Stimulated activated effector memory CD8-positive, alpha-beta T cell treated with anti-CD3 and anti-CD28 coated beads, Interleukin-12 subunit alpha, Interleukin-12 subunit beta, amount 100 ng/mL, for 72 hours (primary cell): ENCODE results near the gene MAS1L.

Experiments used
- ATAC-seq: fragments of 150-1000 bp; cut with Tn5 transposase; 2 replicates; pipeline ENCODE4 v1.10.0; 2021
- DNase-seq, 2 donors: peaks; one replicate each; pipeline ENCODE4 v3.0.0; 2021 to 2022; ENCODE audit warnings: low spot score in 2 of 2
- H3K27ac Mint-ChIP-seq: one replicate; pipeline ENCODE4 v1.8.0; 2022; ENCODE audit warnings: mild to moderate bottlenecking, mixed read lengths
- H3K36me3 Mint-ChIP-seq: one replicate; pipeline ENCODE4 v1.8.0; 2022; ENCODE audit warnings: mild to moderate bottlenecking, mixed read lengths
- H3K4me1 Mint-ChIP-seq: one replicate; pipeline ENCODE4 v1.8.0; 2022; ENCODE audit warnings: mixed read lengths
- H3K4me3 Mint-ChIP-seq: one replicate; pipeline ENCODE4 v1.8.0; 2022; ENCODE audit warnings: mild to moderate bottlenecking, mixed read lengths
- H3K9me3 Mint-ChIP-seq: one replicate; pipeline ENCODE4 v1.8.0; 2022; ENCODE audit warnings: mixed read lengths

MAS1L gene, protein sequence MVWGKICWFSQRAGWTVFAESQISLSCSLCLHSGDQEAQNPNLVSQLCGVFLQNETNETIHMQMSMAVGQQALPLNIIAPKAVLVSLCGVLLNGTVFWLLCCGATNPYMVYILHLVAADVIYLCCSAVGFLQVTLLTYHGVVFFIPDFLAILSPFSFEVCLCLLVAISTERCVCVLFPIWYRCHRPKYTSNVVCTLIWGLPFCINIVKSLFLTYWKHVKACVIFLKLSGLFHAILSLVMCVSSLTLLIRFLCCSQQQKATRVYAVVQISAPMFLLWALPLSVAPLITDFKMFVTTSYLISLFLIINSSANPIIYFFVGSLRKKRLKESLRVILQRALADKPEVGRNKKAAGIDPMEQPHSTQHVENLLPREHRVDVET

DNA sequence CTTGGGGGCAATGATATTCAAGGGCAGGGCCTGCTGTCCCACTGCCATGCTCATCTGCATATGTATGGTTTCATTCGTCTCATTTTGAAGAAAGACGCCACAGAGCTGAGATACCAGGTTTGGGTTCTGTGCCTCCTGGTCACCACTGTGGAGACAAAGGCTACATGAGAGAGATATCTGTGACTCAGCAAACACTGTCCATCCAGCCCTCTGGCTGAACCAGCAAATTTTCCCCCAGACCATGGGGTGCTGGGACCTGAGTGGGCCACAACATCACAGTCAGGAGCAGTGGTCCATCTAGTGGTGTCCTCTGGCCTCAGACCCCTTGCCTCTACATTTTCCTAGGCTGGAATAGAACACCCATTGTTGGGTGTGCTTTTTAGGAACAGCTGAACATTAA, at the start of gene MAS1L:
TSS of gene MAS1L (minus strand) at position 297 of the 400 bp plus-strand sequence. CDS start at position 243, 54 bp downstream.
- Mint-ChIP-seq H3K36me3 (no peaks in the 10 kb centered on the region), H3K4me1 (no peaks in the 10 kb centered on the region), H3K27ac (no peak within 1 kb of the TSS), H3K4me3 (no peak within 1 kb of the TSS), H3K9me3 (no peaks in the 10 kb centered on the region)
- ATAC-seq (no peak), DNase-seq (no peak)

DNA sequence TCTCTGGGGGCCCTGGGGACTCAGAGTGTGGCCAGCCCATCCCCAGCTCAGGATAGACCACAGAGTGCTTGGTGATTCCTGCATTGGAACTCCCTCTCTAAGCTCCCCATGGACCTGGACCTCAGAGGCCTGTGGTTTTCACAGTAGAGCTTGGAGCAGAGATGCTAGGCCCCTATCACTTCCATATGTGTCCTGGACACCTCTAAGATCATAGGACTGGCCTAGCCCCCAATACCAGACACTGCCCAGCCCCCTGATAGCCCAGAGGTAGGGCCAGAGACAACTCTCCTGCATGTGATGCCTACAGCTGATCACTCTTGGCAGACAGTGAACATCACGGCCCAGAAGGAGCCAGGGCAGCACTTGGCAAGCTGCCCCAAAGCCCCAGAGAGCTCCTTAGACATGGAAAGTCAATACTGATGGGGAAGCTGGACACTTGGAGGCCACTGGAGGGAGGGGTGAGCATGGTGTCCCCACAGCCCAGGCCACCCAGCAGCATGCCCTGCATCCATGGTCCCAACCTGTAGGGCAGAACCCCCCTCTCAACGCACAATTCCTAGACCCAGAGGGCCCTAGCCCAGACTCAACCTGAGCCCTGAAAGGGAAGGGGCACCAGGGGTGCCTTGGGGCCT, 44.7 kb upstream of the MAS1L start:
- no peak overlapping the region for H3K27ac Mint-ChIP-seq
- no peaks in the 10 kb centered on the region for H3K9me3 Mint-ChIP-seq
- no peaks in the 10 kb centered on the region for H3K36me3 Mint-ChIP-seq
- H3K4me1 Mint-ChIP-seq = no peaks in the 10 kb centered on the region
- ATAC-seq (no peak), DNase-seq (peak in 1 of 2 donors; percentile 41)
- H3K4me3 Mint-ChIP-seq = no peak overlapping the region

DNA sequence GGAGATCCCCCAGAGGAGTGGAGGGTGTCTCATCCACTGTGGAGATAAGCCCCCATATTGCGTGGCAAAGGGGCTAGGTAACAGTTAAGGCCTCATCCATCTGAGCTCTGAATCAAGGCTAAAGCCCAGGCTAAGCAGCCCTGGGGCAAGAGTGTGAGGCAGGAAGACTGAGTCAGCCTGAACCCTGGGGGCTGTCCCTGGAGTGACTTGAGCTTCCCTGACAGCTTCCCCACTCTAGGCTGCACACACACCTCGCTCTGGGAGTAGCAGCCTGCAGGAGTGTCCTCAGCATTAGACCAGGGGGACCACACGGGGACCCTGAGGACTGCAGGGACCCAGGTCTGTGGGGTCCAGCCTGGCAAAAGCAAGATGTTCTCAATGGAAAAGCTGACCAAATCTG, 43.9 kb upstream of the MAS1L start:
- ATAC-seq (peak; percentile 78), DNase-seq (peak in 1 of 2 donors; percentile 47)
- Mint-ChIP-seq H3K36me3 (no peaks in the 10 kb centered on the region), H3K9me3 (no peaks in the 10 kb centered on the region), H3K4me1 (no peaks in the 10 kb centered on the region), H3K4me3 (no peak overlapping the region), H3K27ac (peak overlapping the region; percentile 30)

GRCh38 chr6:29530671-29531310, 43.0 kb upstream of the MAS1L start:
- peak overlapping the region; percentile 30 for H3K27ac Mint-ChIP-seq
- ATAC-seq (no peak), DNase-seq (peak in 1 of 2 donors; percentile 40)
- no peaks in the 10 kb centered on the region for H3K36me3 Mint-ChIP-seq
- no peaks in the 10 kb centered on the region for H3K4me1 Mint-ChIP-seq
- no peaks in the 10 kb centered on the region for H3K9me3 Mint-ChIP-seq
- no peak overlapping the region for H3K4me3 Mint-ChIP-seq

DNA sequence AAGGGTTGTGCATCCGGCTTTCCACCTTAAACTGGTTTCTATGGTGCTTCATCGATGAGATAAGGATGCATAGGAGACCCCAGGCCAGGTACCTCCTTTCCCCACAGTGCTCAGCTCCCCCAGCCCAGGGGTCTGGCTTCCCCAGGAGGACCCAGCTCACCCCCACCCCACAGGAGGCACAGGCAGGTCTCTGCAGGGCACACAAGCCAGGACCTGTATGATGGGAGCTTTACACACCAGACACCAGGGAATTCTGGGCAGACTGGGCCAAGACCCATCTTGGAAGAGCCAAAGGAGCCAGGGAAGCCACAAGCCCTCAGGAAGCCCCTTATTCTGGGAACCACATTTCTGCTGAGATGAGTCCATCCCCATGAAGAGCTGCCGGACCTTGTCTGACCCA, 42.2 kb upstream of the MAS1L start:
- no peaks in the 10 kb centered on the region for H3K36me3 Mint-ChIP-seq
- no peak for ATAC-seq
- H3K4me3 Mint-ChIP-seq = no peak overlapping the region
- H3K4me1 Mint-ChIP-seq = no peaks in the 10 kb centered on the region
- no peak for DNase-seq
- no peaks in the 10 kb centered on the region for H3K9me3 Mint-ChIP-seq
- H3K27ac Mint-ChIP-seq = no peak overlapping the region

GRCh38 chr6:29528988-29529560, 41.3 kb upstream of the MAS1L start:
- no peak for ATAC-seq
- H3K4me1 Mint-ChIP-seq = no peaks in the 10 kb centered on the region
- H3K36me3 Mint-ChIP-seq = no peaks in the 10 kb centered on the region
- no peak overlapping the region for H3K27ac Mint-ChIP-seq
- no peak overlapping the region for H3K4me3 Mint-ChIP-seq
- H3K9me3 Mint-ChIP-seq = no peaks in the 10 kb centered on the region
- peak in 1 of 2 donors; percentile 34 for DNase-seq

GRCh38 chr6:29528300-29528931, 40.7 kb upstream of the MAS1L start:
- Mint-ChIP-seq H3K4me3 (no peak overlapping the region), H3K36me3 (no peaks in the 10 kb centered on the region), H3K4me1 (no peaks in the 10 kb centered on the region), H3K9me3 (no peaks in the 10 kb centered on the region), H3K27ac (no peak overlapping the region)
- peak in 1 of 2 donors; percentile 38 for DNase-seq
- ATAC-seq = no peak

- no peaks in the 10 kb centered on the region for H3K4me1 Mint-ChIP-seq
- no peak overlapping the region for H3K4me3 Mint-ChIP-seq
- H3K27ac Mint-ChIP-seq = no peak overlapping the region
- no peaks in the 10 kb centered on the region for H3K36me3 Mint-ChIP-seq
- DNase-seq (no peak), ATAC-seq (no peak)
- H3K9me3 Mint-ChIP-seq = no peaks in the 10 kb centered on the region
Observed at GRCh38 chr6:29527564-29527963, 39.8 kb upstream of the MAS1L start.

DNA sequence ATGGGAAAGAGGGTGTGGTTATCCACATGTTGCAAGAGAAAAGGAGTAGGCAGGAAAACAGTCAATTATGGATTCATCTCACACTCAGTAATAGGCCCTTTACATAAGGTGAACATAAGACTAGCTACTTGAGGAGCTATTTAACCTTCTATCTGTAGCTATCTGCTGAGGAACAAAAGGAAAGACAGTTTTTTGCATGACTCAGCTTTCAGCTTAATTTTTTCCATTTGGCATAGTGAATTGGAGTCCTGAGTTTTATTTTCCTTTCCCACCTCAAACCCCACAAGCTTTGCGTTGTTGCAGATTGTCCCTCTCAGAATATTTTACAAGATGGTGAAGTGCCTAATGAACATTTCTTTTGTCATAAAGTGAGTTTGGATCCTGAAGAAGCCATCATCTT, 39.4 kb upstream of the MAS1L start:
- DNase-seq = no peak

GRCh38 chr6:29525311-29525639, 37.5 kb upstream of the MAS1L start:
- ATAC-seq (no peak), DNase-seq (no peak)
- H3K9me3 Mint-ChIP-seq = no peaks in the 10 kb centered on the region
- H3K36me3 Mint-ChIP-seq = no peaks in the 10 kb centered on the region
- no peak overlapping the region for H3K27ac Mint-ChIP-seq
- no peak overlapping the region for H3K4me3 Mint-ChIP-seq
- H3K4me1 Mint-ChIP-seq = no peaks in the 10 kb centered on the region

More for the DNA sequence above, 39.4 kb upstream of the MAS1L start:
- Mint-ChIP-seq H3K27ac (no peak overlapping the region), H3K36me3 (no peaks in the 10 kb centered on the region), H3K4me1 (no peaks in the 10 kb centered on the region), H3K4me3 (no peak overlapping the region), H3K9me3 (no peaks in the 10 kb centered on the region)
- ATAC-seq = no peak

DNA sequence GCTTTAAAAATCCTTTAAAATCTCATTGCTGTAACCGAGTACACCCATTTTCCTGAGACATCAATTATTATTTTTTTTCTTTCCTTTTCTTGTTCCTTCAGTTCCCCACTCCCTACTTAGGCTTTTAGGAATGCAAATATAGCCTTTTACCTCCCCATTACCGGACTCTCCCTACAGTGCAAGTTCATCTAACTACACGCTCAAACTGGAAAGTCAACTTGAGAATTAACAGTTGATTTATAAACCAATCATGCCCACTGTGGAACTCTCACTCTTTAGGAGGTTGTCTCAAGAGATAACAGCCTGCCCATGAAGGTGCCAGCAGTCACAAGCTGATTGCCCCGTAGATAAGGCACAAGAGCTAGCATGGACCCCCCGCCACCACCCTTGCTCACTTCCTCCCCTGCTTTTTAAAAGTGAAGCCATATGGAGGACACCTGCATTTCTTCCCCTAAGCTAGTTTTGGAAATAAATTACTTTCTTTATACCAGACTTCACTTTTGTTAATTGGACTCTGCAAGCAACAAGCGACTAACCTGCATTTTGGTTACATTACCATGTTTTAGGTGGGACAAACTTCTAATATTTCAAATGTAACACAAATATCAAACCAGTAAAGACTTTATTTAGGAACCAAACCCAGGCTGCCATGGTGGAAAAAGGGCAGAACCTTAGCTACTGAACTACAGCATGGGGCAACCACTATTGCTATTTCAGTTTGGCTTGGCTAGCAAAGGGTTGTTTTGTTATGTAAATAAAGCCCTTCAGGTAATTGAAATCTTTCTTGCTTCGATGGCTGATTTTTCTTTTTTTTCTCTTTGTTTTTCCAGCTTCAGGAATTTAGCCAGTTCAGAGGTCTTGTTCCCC, 36.9 kb upstream of the MAS1L start:
- Mint-ChIP-seq H3K4me1 (no peaks in the 10 kb centered on the region), H3K36me3 (no peaks in the 10 kb centered on the region), H3K4me3 (no peak overlapping the region), H3K27ac (no peak overlapping the region), H3K9me3 (no peaks in the 10 kb centered on the region)
- ATAC-seq = no peak
- DNase-seq = no peak

DNA sequence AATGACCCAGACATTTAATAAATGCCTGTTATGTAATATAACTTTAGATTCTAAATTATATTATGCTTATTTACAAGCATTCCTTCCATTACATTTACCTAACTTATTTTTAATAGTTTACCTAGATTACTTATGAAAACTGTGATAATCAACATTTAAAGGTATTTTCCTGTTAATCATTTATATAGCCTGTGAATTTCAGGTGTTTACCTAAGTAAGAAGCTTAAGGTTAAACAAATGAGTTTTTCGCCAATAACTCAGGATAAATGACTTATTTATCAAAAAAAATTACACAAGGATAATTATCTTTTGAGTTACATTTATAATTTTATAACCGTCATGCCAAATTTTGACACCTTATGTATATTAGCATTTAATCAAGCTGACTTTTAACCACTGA, 36.3 kb upstream of the MAS1L start:
- H3K4me3 Mint-ChIP-seq = no peak overlapping the region
- no peaks in the 10 kb centered on the region for H3K36me3 Mint-ChIP-seq
- no peak overlapping the region for H3K27ac Mint-ChIP-seq
- ATAC-seq = no peak
- DNase-seq = no peak
- no peaks in the 10 kb centered on the region for H3K9me3 Mint-ChIP-seq
- no peaks in the 10 kb centered on the region for H3K4me1 Mint-ChIP-seq

DNA sequence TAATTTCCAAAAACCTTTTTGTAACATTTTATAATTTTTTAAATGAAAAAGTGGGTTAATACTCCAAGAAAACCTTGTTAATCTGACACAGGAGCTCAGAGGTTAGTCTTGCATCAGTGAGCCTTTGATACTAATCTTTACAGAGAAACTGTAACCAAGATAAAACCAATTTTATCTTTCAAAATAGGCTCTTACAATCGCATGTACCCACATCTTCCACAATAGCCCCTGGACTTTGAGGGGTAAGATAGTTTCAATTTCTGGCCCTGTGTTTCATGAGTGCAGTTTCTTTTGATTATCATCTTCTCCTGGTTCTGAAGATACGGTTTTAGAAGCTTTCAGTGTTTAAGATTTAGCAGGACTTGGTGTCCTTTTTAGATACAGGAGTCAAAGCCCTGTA, 34.5 kb upstream of the MAS1L start:
- Mint-ChIP-seq H3K4me1 (no peaks in the 10 kb centered on the region), H3K36me3 (no peaks in the 10 kb centered on the region), H3K27ac (no peak overlapping the region)

DNA sequence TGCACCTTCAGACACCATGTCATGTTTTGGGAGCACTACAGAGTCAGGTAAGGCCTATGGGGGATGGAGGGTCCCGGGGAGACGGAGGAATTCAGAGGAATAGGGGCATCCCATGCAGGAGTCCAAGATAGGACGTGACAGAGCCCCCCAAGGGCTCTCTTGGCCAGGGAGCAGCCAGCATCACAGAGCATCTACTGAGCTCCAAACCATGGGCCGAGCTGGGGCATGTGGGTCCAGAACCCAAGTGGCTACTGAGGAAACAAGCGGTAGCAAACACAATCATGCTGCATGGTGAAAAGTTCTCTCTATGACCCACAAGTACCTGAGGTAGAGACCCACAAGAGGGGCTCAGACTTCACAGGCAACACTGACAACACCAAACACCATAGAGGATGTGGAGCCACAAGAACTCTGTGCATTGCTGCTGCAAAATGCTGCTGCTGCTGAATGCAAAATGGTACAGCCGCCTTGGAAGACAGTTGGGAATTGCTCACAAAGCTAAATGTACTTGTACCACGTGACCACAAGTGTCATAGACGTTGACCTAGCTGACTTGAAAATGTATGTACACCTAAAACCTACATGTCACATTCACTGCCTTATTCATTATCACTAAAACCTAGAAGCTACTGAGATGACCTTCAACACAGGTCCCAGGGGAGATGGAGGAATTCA, 33.4 kb upstream of the MAS1L start:
- Mint-ChIP-seq H3K4me1 (peaks cover 10% of the 10 kb centered on the region), H3K4me3 (no peak overlapping the region), H3K36me3 (no peaks in the 10 kb centered on the region), H3K27ac (no peak overlapping the region), H3K9me3 (no peaks in the 10 kb centered on the region)
- DNase-seq (peak in 1 of 2 donors; percentile 32), ATAC-seq (no peak)

More for the DNA sequence above, 34.5 kb upstream of the MAS1L start:
- Mint-ChIP-seq H3K4me3 (no peak overlapping the region), H3K9me3 (no peaks in the 10 kb centered on the region)
- ATAC-seq (no peak), DNase-seq (no peak)
